Ishikawa (cell line): Measurements from ENCODE around the gene MEGF11.

ENCODE experiments used
- CEBPB ChIP-seq: IDR thresholded peaks from 2 replicates; pipeline ENCODE4 v1.6.1; 2012
- CREB1 ChIP-seq: IDR thresholded peaks from 2 replicates; pipeline ENCODE4 v1.6.1; 2012; ENCODE audit warnings: low read depth
- EGR1 ChIP-seq: IDR thresholded peaks from 2 replicates; pipeline ENCODE4 v1.6.1; 2012
- EP300 ChIP-seq: IDR thresholded peaks from 2 replicates; pipeline ENCODE4 v1.6.1; 2012; ENCODE audit warnings: borderline replicate concordance
- FOXM1 ChIP-seq: IDR thresholded peaks from 2 replicates; pipeline ENCODE4 v1.6.1; 2012; ENCODE audit warnings: low read depth, borderline replicate concordance
- NFIC ChIP-seq: IDR thresholded peaks from 2 replicates; pipeline ENCODE4 v1.6.1; 2012
- RAD21 ChIP-seq: IDR thresholded peaks from 2 replicates; pipeline ENCODE4 v1.6.1; 2012; ENCODE audit warnings: low read depth
- REST ChIP-seq: IDR thresholded peaks from 2 replicates; pipeline ENCODE4 v1.6.1; 2012; ENCODE audit warnings: low read depth, mild to moderate bottlenecking
- TAF1 ChIP-seq: IDR thresholded peaks from 2 replicates; pipeline ENCODE4 v1.6.1; 2012; ENCODE audit warnings: low read depth, mild to moderate bottlenecking
- TCF12 ChIP-seq: IDR thresholded peaks from 2 replicates; pipeline ENCODE4 v1.6.1; 2012; ENCODE audit warnings: low read depth
- TEAD4 ChIP-seq: IDR thresholded peaks from 2 replicates; pipeline ENCODE4 v1.6.1; 2012
- YY1 ChIP-seq: IDR thresholded peaks from 2 replicates; pipeline ENCODE4 v1.6.1; 2012; ENCODE audit warnings: low read depth
- ZBTB7A ChIP-seq: IDR thresholded peaks from 2 replicates; pipeline ENCODE4 v1.6.1; 2012; ENCODE audit warnings: low read depth
- TF ChIP-seq, protein P1 (sequence below): IDR thresholded peaks from 2 replicates; pipeline ENCODE4 v1.6.1; 2012
- TF ChIP-seq, protein P2 (sequence below): IDR thresholded peaks from 2 replicates; pipeline ENCODE4 v1.6.1; 2012

Gene MEGF11

DNA sequence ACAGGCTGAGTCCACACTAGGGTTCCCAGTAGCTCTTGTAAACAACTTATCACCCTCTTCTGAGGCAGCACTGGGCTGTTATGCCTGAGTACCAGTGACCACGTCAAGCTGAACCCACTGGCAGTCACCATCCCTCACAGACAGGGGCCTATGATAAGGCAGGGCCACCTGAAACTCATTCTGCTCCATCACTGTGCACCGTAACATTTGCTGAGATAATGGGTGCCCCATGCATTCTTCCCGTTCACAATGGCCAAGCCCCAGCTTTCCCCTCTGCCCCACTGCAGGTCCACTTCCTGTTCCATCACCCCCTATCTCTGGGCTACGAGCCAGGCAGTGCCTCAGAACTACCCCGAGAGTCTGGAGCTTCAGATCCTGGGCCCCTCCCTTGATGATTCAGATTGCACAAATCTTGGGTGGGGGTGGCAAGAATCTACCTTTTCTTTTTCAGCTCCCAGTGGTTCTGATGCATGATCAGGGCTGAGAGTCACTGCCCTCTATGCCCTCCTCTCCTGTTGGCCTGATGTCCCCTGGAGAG, 226.2 kb downstream of the MEGF11 start:
- no peak for TF ChIP-seq EGR1
- no peak for TF ChIP-seq NFIC
- no peak for TF ChIP-seq EP300
- no peak for TF ChIP-seq YY1
- no peak for TF ChIP-seq TAF1
- TF ChIP-seq FOXM1, result no peak
- no peak for TF ChIP-seq CREB1
- TF ChIP-seq RAD21, result no peak
- TF ChIP-seq ZBTB7A, result no peak
- TF ChIP-seq, protein P1, sequence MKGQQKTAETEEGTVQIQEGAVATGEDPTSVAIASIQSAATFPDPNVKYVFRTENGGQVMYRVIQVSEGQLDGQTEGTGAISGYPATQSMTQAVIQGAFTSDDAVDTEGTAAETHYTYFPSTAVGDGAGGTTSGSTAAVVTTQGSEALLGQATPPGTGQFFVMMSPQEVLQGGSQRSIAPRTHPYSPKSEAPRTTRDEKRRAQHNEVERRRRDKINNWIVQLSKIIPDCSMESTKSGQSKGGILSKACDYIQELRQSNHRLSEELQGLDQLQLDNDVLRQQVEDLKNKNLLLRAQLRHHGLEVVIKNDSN, result no peak
- TF ChIP-seq, protein P2, sequence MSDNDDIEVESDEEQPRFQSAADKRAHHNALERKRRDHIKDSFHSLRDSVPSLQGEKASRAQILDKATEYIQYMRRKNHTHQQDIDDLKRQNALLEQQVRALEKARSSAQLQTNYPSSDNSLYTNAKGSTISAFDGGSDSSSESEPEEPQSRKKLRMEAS, result no peak
- no peak for TF ChIP-seq CEBPB
- no peak for TF ChIP-seq TCF12

DNA sequence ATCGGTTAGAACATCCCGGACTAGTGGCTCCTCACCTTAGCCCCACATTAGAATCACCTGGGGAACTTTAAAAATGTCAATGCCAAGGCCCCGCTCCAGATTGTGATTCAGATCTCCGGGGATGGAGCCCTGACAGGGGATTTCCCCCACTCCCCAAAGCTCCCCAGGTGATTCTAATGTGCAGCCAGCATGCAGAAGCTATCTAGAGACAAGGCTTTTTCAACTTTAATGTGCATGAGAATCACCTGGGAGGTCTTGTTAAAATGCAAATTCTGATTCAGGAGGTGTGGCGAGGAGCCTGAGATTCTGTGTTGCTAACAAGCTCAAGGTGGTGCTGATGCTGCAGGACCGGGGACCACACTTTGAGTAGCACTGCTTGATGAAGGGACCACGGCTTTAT, 227.6 kb downstream of the MEGF11 start:
- TF ChIP-seq YY1 (no peak), TCF12 (no peak), TAF1 (no peak), EP300 (no peak), CEBPB (no peak), NFIC (no peak), EGR1 (no peak), REST (no peak), RAD21 (no peak), FOXM1 (no peak), CREB1 (no peak), ZBTB7A (no peak), TEAD4 (no peak)
- TF ChIP-seq, protein P1, result no peak
- TF ChIP-seq, protein P2, result no peak

- TF ChIP-seq ZBTB7A (no peak), TCF12 (no peak), FOXM1 (no peak), TEAD4 (no peak), TAF1 (no peak), NFIC (no peak), CREB1 (no peak), RAD21 (no peak), CEBPB (no peak), EGR1 (no peak), REST (no peak)
- TF ChIP-seq, protein P2, result no peak
Measured at GRCh38 chr15:66025015-66025452, 228.5 kb downstream of the MEGF11 start.

DNA sequence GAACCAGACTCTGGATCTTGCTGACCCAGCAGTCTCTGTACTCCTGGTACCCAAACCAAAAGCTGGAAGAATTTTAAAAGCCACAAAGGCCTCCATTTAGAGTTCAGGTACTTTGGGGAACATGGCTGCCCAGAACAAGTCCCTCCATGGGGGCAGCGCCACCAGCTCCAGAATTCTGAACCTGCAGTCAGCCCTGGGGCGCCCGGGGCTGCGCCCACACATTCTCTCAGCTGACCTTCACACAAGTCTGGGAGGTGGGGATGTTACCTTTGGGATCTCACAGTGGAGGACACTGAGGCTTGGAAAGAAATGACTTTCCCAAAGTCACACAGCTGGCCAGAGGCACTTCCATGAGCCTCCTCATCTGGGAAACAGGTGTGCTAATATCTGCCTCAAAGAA, 229.4 kb downstream of the MEGF11 start:
- TF ChIP-seq EGR1 (no peak), TEAD4 (no peak), NFIC (no peak), FOXM1 (no peak), YY1 (no peak)
- TF ChIP-seq, protein P2, result no peak
- TF ChIP-seq, protein P1, result no peak

GRCh38 chr15:66023311-66023972, 230.1 kb downstream of the MEGF11 start:
- TF ChIP-seq TEAD4, result no peak
- TF ChIP-seq RAD21, result no peak
- TF ChIP-seq, protein P1, result no peak
- no peak for TF ChIP-seq TAF1
- no peak for TF ChIP-seq EGR1
